HuH-7 (cell line): ENCODE results near the gene ANKRD13D.
"Not testable (repeated sequence)": the region's sequence is repeated elsewhere in the genome, so short reads cannot be mapped to it uniquely, and the experiment has no call there.

Source experiments
- DNase-seq: peaks from one replicate; pipeline ENCODE4 v3.0.0; 2011; ENCODE audit warnings: low spot score

The ANKRD13D gene

DNA sequence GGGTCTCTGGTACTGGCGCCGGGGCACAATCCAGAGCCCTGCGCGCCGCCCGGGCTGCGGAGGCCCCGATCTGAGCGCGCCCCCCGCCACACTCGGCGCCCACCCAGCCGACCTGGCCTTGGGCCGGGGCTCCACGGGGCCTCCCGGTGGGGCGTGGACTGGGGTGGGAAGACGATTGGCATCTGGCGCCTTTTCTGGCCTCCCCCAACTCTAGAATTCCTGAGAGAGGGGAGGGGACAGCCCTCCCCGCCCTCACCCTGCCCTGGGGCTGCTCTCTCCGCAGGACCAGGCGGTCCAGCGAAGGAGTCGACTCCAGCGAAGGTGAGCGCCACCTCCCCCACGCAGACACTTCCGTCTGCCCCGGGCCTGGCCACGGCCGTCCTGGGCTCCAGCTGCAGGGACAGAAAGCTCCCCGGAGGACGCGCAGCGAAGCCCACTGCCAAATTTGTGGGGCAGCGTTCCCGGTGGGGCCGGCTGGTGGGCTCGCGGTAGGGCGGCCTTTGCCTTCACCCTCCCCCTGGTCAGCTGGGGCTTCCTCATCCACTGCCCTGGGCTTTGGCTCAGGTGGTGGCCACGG is 14.8 kb downstream of the ANKRD13D start:
- peak; percentile 91 for DNase-seq

DNA sequence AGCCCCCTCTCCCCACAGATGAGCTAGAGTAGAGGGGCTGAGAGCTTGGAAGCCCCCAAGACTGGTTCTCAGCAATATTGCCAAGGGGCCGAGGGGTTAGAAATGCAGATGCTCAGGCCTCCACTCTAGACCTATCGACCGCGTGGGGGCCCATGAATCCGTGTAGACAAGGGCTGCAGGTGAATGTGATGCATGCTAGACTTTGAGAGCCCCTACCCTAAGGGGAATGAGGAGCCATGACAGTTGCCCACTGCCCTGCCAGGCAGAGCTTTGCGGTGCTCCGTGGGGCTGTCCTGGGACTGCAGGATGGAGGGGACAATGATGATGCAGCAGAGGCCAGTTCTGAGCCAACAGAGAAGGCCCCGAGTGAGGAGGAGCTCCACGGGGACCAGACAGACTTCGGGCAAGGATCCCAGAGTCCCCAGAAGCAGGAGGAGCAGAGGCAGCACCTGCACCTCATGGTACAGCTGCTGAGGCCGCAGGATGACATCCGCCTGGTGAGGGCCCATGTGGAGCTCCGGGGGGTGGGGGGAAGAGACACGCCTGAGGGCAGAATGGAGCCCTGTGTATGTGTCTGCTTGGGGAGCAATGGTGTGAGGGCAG is 15.5 kb downstream of the ANKRD13D start:
- DNase-seq = no peak

DNA sequence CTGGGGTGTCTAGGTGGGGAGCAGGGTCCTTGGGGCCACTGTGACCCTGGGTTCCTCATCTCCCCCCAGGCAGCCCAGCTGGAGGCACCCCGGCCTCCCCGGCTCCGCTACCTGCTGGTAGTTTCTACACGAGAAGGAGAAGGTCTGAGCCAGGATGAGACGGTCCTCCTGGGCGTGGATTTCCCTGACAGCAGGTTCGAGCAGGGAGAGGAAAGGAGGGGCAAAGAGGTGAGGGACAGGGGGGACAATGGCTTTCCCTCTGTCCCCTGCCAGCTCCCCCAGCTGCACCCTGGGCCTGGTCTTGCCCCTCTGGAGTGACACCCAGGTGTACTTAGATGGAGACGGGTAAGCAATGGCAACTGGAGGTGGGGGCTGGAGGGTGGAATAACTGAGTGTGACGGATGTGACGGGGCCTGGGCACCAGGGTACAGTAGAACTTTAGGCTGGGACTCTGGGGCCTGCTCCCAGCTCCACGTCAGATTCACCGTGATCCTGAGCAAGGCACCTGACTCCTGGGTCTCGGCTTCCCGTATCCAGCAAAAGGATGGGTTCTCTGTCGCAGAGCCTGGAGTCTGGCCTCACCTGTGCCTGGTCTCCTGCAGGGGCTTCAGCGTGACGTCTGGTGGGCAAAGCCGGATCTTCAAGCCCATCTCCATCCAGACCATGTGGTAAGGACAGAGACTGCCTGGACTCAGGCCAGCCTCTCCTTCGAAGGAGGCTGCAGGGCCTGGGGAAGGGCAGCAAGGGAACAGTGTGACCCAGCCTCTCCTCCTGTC is 17.9 kb downstream of the ANKRD13D start:
- no peak for DNase-seq

DNA sequence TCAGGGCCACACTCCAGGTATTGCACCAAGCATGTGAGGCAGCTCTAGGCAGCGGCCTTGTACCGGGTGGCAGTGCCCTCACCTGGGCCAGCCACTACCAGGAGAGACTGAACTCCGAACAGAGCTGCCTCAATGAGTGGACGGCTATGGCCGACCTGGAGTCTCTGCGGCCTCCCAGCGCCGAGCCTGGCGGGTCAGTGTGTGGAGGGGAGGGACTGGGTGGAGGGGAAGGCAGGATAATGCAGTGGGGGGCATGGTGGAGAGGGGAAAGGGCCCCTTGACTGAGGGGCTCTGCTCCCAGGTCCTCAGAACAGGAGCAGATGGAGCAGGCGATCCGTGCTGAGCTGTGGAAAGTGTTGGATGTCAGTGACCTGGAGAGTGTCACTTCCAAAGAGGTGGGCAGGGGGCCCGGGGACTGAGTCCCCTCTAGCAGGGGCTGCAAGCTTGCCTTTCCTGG is 18.5 kb downstream of the ANKRD13D start:
- DNase-seq = no peak

- DNase-seq = no peak
Measured at GRCh38 chr11:67308031-67308866, 19.1 kb downstream of the ANKRD13D start.

- DNase-seq = no peak
Measured at GRCh38 chr11:67309166-67309565, 20.1 kb downstream of the ANKRD13D start.

GRCh38 chr11:67309661-67310061 is 20.6 kb downstream of the ANKRD13D start:
- DNase-seq = no peak

DNA sequence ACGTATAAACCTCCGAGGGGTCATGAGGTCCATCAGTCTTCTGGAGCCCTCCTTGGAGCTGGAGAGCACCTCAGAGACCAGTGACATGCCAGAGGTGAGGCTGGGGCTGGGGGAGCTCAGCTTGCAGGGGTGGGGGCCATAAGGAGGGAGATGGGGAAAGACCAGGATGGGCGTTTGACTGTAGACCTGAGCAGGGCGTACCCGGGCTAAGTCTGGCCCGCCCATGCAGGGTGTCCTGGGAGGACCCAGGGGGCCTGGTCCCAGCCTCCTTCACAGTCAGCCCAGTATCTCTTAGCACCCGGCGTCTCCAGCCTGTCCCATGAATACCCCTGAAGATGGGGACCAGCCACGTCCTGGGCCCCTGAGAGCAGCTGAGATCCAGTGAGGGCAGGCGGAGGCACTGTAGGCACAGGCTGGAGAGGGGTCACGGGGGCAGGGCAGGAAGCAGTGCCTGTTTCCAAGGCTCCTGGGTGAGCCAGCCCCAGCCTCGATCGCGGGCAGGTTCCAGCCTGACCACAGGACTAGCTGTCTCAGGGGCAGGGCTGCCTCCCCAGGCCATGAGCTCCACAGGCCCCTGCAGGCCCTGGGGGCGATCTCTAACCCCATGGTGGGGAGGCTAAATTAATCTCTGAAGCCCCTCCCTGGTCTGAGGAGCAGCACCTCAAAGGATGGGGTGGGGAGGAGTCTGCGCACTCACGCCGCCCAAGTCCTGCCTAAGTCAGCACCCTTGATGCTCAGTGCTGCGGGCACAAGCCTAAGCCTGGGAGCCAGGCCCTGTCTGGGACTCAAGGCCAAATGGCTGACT is 21.3 kb downstream of the ANKRD13D start:
- DNase-seq = no peak

DNA sequence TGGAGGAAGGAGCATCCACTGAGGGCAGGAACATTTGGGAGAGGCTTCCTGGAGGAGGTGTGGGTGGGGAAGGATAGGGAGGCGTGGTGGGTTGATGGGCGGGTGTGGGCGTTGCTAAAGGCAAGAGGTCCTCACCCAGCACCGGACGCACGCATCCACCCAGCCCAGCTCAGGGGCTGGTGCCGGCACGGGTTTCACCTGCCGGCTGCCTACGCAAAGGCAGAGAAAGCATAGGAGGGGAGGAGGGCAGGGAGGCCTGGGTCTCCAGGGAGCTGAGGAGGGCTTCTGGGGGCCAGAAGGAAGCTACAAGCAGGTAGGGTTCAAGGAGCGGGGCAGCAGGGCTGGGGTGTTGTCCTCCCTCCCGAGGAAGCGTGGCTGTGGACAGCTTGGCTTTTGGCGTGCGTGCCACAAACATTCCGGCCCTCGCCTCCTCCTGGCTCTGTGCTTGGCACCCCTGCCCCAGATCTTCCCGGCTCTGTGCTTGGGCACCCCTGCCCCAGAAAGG is 22.0 kb downstream of the ANKRD13D start:
- no peak for DNase-seq

- peak; percentile 82 for DNase-seq
Measured at GRCh38 chr11:67311556-67312082, 22.5 kb downstream of the ANKRD13D start.

GRCh38 chr11:67312187-67313021 is 23.3 kb downstream of the ANKRD13D start:
- no peak for DNase-seq

- DNase-seq = no peak
Measured at GRCh38 chr11:67313125-67313890, 24.2 kb downstream of the ANKRD13D start.

DNA sequence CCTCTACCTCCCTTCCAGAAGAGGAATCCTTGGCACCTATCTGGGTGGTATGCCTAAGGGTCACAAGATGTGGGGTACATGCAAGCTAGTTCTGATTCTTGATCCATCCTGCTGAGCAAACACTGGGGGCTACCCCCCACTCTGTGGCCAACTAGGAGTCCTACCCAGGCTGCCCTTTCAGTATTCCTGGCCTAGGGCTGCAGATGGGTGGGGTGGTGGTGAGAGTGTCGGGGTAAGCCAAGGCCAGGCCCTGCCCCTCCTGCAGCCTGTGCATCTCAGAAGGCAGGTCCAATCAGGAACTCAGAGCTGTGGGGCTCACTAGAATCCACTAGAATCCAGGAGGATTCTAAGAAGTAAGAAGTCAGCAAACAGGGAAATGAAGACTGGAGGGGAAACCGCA is 25.1 kb downstream of the ANKRD13D start:
- DNase-seq = no peak

DNA sequence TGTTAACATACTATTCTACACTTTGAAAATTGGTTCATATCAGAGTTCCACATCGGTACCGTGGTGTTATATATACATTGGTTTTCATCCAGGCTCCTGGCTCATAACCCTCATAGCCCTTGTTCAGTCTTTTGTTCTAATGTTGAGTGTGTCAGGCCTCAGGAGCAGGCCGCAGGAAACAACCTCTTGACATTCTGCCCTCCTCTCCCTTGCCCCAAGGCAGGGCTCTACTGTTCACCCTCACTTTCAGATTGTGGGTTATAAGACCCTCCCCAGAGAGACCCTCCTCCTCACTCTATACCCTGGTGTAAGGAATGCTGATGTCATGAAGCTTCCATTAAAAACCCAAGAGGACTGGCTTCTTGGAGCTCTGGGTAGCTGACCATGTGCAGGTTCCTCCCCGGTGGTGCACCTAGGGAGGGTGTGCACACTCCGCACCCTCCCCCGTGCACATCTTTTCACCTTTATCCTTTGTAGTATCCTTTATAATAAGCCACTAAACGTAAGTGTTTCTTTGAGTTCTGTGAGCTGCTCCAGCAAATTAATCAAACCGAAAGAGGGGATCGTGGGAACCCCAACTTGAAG is 26.3 kb downstream of the ANKRD13D start:
- DNase-seq = peak; percentile 56

- DNase-seq = no peak
Measured at GRCh38 chr11:67316882-67317204, 27.7 kb downstream of the ANKRD13D start.

- DNase-seq = peak; percentile 100
Measured at GRCh38 chr11:67317205-67317887, 28.2 kb downstream of the ANKRD13D start.

DNA sequence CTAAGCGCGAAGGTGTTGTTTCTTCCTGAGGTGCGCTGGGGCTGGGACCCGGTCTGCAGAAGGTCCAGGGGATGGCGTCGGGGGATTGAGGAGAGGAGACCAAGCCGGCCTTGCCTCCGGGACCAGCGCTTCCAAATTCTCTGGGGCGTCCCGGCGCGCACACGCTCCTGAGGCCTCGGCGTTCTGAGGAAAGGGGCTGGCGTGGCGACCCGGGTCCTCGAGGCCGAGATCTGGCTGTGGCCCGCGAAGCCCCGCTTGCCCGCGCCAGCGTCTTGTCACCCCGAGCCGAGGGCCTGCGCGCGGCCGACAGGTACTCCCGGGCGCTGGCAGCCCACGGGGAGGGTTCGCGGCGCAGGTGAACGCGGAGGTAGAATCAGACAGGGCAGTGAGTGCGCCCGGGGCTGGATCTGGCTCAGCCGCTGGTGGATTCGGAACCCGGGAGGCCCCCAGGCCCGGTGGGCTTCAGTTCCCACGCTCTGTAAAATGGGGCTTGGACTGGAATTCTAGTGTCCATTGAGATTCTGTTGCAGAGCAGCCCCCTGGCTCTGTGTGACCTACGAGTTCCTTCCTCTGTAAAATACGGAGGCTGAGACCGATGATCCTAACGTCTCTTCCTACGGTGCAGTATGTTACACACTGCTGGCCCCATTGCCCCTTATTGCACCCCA is 28.9 kb downstream of the ANKRD13D start:
- no peak for DNase-seq

DNA sequence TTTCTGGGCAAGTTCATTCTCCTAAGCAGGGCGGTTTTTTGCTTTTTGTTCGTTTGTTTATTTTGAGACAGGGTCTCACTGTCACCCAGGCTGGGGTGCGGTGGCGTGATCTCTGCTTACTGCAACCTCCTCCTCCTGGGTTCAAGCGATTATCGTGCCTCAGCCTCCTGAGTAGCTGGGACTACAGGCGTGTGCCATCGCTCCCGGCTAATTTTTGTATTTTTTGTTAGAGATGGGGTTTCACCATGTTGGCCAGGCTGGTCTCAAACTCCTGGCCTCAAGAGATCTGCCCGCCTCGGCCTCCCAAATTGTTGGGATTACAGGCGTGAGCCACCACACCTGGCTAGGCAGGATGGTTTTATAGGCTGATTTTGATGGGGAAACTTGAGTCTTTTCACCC is 29.8 kb downstream of the ANKRD13D start:
- not testable (repeated sequence) for DNase-seq
